GM23338 (cell line): ENCODE measurements around the gene VSIG8. TPM values are rescaled to one million over a fixed set of nuclear protein-coding genes. Genes with fewer than 3 reads are reported as not detected.

Experiments
- ATAC-seq: fragments of 200-7000 bp; cut with Tn5 transposase; 3 replicates; pipeline ENCODE4 v1.9.1; 2020
- DNase-seq: peaks from one replicate; pipeline ENCODE4 v3.0.0-alpha.2; 2015; ENCODE audit warnings: low spot score
- H2AFZ ChIP-seq: fragments of 200-600 bp; sonication (generic); 2 replicates; pipeline ENCODE4 v1.8.0; 2016; ENCODE audit warnings: antibody characterized with exemption, mild to moderate bottlenecking, moderate library complexity
- H3F3A ChIP-seq: fragments of 200-600 bp; sonication (generic); replicated peaks from 2 replicates; pipeline ENCODE4 v1.8.0; 2017; ENCODE audit warnings: antibody characterized with exemption, mixed run types, low read depth
- H3K27ac ChIP-seq: fragments of 200-600 bp; sonication (generic); 2 replicates; pipeline ENCODE4 v1.6.1; 2016; ENCODE audit warnings: low read depth
- H3K27me3 ChIP-seq: fragments of 200-600 bp; sonication (generic); 2 replicates; pipeline ENCODE4 v1.8.0; 2016; ENCODE audit warnings: mild to moderate bottlenecking, mixed run types, moderate library complexity; ENCODE audit not compliant: insufficient read depth
- H3K36me3 ChIP-seq: fragments of 200-600 bp; sonication (generic); 2 replicates; pipeline ENCODE4 v1.8.0; 2016; ENCODE audit warnings: mild to moderate bottlenecking; ENCODE audit not compliant: insufficient read depth
- H3K4me1 ChIP-seq: fragments of 200-600 bp; sonication (generic); 2 replicates; pipeline ENCODE4 v1.8.0; 2016; ENCODE audit warnings: mild to moderate bottlenecking, moderate library complexity; ENCODE audit not compliant: insufficient read depth
- H3K4me2 ChIP-seq: fragments of 200-600 bp; sonication (generic); 2 replicates; pipeline ENCODE4 v1.7.1; 2017; ENCODE audit warnings: mixed run types
- H3K4me3 ChIP-seq: fragments of 200-600 bp; sonication (generic); 2 replicates; pipeline ENCODE4 v1.6.1; 2016; ENCODE audit warnings: mixed run types
- H3K79me2 ChIP-seq: fragments of 200-600 bp; sonication (generic); replicated peaks from 2 replicates; pipeline ENCODE4 v1.8.0; 2017; ENCODE audit warnings: mild to moderate bottlenecking; ENCODE audit not compliant: insufficient read depth
- H3K9me2 ChIP-seq: fragments of 200-600 bp; sonication (generic); 2 replicates; pipeline ENCODE4 v1.8.0; 2017; ENCODE audit not compliant: insufficient read depth
- H4K20me1 ChIP-seq: fragments of 200-600 bp; sonication (generic); replicated peaks from 2 replicates; pipeline ENCODE4 v1.8.0; 2017; ENCODE audit warnings: mild to moderate bottlenecking; ENCODE audit not compliant: insufficient read depth
- H3K27ac Mint-ChIP-seq: 2 replicates; pipeline ENCODE4 v1.8.0; 2020; ENCODE audit warnings: inconsistent platforms, mild to moderate bottlenecking, moderate library complexity, mixed read lengths
- H3K27me3 Mint-ChIP-seq: 3 replicates; pipeline ENCODE4 v1.8.0; 2022; ENCODE audit warnings: low read depth, mild to moderate bottlenecking, moderate library complexity, mixed read lengths, inconsistent platforms; ENCODE audit not compliant: insufficient read depth, poor library complexity
- H3K36me3 Mint-ChIP-seq: 3 replicates; pipeline ENCODE4 v1.8.0; 2021; ENCODE audit warnings: low read depth, mild to moderate bottlenecking, inconsistent platforms, moderate library complexity, mixed read lengths
- H3K4me1 Mint-ChIP-seq: 3 replicates; pipeline ENCODE4 v1.8.0; 2020; ENCODE audit warnings: mild to moderate bottlenecking, inconsistent platforms, mixed read lengths
- H3K4me3 Mint-ChIP-seq: 3 replicates; pipeline ENCODE4 v1.8.0; 2021; ENCODE audit warnings: moderate library complexity, mild to moderate bottlenecking, inconsistent platforms, mixed read lengths
- H3K9me3 Mint-ChIP-seq: 3 replicates; pipeline ENCODE4 v1.8.0; 2020; ENCODE audit warnings: moderate library complexity, mild to moderate bottlenecking, inconsistent platforms, mixed read lengths
- CREB1 ChIP-seq: fragments of 250-450 bp; sonication (Bioruptor Pico); IDR thresholded peaks from 2 replicates; pipeline ENCODE4 v1.5.0; 2020; ENCODE audit warnings: low read depth, mild to moderate bottlenecking, moderate library complexity
- EZH2 ChIP-seq: fragments of 200-600 bp; sonication (generic); IDR thresholded peaks from one replicate; pipeline ENCODE4 v1.8.0; 2017; ENCODE audit warnings: antibody characterized with exemption, mild to moderate bottlenecking, low read depth; ENCODE audit not compliant: unreplicated experiment
- EZH2phosphoT487 ChIP-seq: fragments of 200-600 bp; sonication (generic); IDR thresholded peaks from one replicate; pipeline ENCODE4 v1.8.1; 2018; ENCODE audit warnings: antibody characterized with exemption; ENCODE audit not compliant: unreplicated experiment
- JUNB ChIP-seq: IDR thresholded peaks from one replicate; pipeline ENCODE4 v1.6.1; 2016; ENCODE audit warnings: antibody characterized with exemption; ENCODE audit not compliant: unreplicated experiment
- NANOG ChIP-seq: IDR thresholded peaks from 2 replicates; pipeline ENCODE4 v1.6.1; 2016; ENCODE audit warnings: antibody characterized with exemption, borderline replicate concordance
- POLR2AphosphoS5 ChIP-seq: IDR thresholded peaks from 2 replicates; pipeline ENCODE4 v1.6.1; 2016; ENCODE audit warnings: antibody characterized with exemption, low read depth
- STAT1 ChIP-seq: IDR thresholded peaks from one replicate; pipeline ENCODE4 v1.6.1; 2016; ENCODE audit warnings: antibody characterized with exemption; ENCODE audit not compliant: unreplicated experiment
- ZNF114 ChIP-seq: fragments of 250-450 bp; sonication (Bioruptor Pico); IDR thresholded peaks from 2 replicates; pipeline ENCODE4 v1.5.0; 2020; ENCODE audit warnings: mild to moderate bottlenecking, moderate library complexity
- polyA plus RNA-seq: library from polyadenylated mRNA; unstranded; fragments of >200 nt; fragmentation: Nextera tagmentation; extraction: Ambion mirVana; gene quantifications from 2 replicates; pipeline ENCODE4 v1.2.1, GENCODE V29; 2016
- total RNA-seq: library from RNA; depleted of rRNA; stranded (reverse); fragments of >200 nt; shearing (Covaris generic); gene quantifications from 2 replicates; pipeline ENCODE4 v1.2.3, GENCODE V29; 2014
- TF ChIP-seq, protein P1 (sequence below): IDR thresholded peaks from one replicate; pipeline ENCODE4 v1.6.1; 2018; ENCODE audit warnings: antibody characterized with exemption; ENCODE audit not compliant: unreplicated experiment
- TF ChIP-seq, protein P2 (sequence below): IDR thresholded peaks from 2 replicates; pipeline ENCODE4 v1.6.1; 2016; ENCODE audit warnings: antibody characterized with exemption
- TF ChIP-seq, protein P3 (sequence below), 2 experiments: fragments of 200-600 bp in 1 of 2; sonication (generic) in 1 of 2; conservative IDR thresholded peaks; 2 replicates each; pipeline versions ENCODE4 v1.5.1 to v1.6.1; 2016 to 2017; ENCODE audit warnings: antibody characterized with exemption in 2 of 2, low read depth in 2 of 2, mild to moderate bottlenecking in 2 of 2, moderate library complexity in 1 of 2
- TF ChIP-seq, protein P4 (sequence below): fragments of 250-450 bp; sonication (Bioruptor Pico); IDR thresholded peaks from 2 replicates; pipeline ENCODE4 v1.5.0; 2020; ENCODE audit warnings: mild to moderate bottlenecking, moderate library complexity

Gene VSIG8
- total and polyA plus RNA-seq, 2 experiments from 2014 or later = not detected

DNA sequence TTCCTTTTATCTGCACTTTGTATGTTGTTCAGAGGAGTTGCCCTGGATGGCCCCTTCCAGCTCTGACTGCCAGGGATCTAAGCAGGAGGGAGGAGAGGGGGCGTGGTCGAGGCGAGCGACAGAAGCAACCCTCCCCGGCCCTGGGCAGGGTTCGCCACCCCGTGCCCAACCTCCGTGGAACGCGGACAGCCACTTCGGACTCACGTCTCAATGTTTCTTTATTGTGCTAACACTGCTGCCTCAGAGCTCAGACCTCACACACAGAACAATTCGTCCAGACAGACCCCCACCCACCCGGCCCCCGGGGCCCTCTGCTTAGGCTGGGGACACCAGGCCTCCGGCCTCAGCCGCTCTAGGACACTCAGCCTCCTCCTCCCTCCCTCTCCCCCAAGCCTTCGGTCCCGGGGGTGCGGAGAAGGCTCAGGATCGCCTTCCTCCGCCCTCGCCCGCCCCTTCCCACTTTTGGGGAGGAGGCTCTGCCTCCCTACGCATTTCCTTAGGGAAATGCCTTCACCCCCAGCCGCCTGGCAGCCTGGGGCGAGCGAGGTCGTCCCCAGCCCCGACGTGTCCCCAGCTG is 8.3 kb downstream of the VSIG8 start (continued):
- TF ChIP-seq, protein P1, sequence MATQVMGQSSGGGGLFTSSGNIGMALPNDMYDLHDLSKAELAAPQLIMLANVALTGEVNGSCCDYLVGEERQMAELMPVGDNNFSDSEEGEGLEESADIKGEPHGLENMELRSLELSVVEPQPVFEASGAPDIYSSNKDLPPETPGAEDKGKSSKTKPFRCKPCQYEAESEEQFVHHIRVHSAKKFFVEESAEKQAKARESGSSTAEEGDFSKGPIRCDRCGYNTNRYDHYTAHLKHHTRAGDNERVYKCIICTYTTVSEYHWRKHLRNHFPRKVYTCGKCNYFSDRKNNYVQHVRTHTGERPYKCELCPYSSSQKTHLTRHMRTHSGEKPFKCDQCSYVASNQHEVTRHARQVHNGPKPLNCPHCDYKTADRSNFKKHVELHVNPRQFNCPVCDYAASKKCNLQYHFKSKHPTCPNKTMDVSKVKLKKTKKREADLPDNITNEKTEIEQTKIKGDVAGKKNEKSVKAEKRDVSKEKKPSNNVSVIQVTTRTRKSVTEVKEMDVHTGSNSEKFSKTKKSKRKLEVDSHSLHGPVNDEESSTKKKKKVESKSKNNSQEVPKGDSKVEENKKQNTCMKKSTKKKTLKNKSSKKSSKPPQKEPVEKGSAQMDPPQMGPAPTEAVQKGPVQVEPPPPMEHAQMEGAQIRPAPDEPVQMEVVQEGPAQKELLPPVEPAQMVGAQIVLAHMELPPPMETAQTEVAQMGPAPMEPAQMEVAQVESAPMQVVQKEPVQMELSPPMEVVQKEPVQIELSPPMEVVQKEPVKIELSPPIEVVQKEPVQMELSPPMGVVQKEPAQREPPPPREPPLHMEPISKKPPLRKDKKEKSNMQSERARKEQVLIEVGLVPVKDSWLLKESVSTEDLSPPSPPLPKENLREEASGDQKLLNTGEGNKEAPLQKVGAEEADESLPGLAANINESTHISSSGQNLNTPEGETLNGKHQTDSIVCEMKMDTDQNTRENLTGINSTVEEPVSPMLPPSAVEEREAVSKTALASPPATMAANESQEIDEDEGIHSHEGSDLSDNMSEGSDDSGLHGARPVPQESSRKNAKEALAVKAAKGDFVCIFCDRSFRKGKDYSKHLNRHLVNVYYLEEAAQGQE = no peak
- TF ChIP-seq EZH2 (no peak), ZNF114 (CRISPR knock-in tag) (no peak), STAT1 (no peak), JUNB (no peak), EZH2phosphoT487 (no peak), POLR2AphosphoS5 (no peak)
- TF ChIP-seq, protein P2, sequence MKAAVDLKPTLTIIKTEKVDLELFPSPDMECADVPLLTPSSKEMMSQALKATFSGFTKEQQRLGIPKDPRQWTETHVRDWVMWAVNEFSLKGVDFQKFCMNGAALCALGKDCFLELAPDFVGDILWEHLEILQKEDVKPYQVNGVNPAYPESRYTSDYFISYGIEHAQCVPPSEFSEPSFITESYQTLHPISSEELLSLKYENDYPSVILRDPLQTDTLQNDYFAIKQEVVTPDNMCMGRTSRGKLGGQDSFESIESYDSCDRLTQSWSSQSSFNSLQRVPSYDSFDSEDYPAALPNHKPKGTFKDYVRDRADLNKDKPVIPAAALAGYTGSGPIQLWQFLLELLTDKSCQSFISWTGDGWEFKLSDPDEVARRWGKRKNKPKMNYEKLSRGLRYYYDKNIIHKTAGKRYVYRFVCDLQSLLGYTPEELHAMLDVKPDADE = no peak
- TF ChIP-seq, protein P3, sequence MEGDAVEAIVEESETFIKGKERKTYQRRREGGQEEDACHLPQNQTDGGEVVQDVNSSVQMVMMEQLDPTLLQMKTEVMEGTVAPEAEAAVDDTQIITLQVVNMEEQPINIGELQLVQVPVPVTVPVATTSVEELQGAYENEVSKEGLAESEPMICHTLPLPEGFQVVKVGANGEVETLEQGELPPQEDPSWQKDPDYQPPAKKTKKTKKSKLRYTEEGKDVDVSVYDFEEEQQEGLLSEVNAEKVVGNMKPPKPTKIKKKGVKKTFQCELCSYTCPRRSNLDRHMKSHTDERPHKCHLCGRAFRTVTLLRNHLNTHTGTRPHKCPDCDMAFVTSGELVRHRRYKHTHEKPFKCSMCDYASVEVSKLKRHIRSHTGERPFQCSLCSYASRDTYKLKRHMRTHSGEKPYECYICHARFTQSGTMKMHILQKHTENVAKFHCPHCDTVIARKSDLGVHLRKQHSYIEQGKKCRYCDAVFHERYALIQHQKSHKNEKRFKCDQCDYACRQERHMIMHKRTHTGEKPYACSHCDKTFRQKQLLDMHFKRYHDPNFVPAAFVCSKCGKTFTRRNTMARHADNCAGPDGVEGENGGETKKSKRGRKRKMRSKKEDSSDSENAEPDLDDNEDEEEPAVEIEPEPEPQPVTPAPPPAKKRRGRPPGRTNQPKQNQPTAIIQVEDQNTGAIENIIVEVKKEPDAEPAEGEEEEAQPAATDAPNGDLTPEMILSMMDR (conservative IDR thresholded peaks at IDR 0.05; ENCODE audit: low read depth in 2 of 2) = no peak

DNA sequence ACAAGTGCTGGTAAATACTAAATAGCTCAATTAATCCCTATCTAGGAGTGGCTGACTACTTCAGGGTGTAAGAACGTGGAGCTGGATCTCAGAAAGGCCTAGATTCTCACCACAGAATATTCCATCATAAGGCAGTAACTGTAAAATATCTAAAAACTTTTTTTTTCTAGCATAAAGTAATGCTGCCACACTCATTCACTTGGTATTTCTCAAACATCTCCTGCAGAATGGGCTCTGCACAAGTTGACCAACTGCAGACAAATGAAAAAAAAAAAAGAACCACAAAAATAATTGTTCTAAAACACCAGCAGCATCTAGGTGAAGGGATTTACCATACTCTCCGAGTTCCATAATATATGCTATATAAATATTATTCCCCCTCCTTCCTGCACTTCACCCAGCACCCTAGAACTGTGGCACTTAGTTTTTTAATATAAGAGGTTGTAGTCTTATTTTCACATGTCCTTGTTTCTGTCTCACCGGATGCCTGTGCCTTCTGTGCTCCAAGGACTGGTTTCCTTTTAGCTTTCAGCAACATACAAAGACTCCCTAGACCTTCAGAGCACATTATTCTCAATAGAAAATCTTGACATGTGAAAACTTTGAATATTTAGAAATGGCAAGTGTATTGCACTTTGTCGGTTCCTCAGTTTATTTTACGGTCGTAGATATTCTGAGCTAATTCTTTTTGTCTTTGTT is 8.9 kb downstream of the VSIG8 start:
- 0 out of 2 replicates have a peak, but pooled peaks cover 2% of the 10 kb centered on the region for H3F3A ChIP-seq
- H3K4me3 ChIP-seq = peak overlapping the region; percentile 82
- H4K20me1 ChIP-seq = no peaks in the 10 kb centered on the region
- H3K4me2 ChIP-seq = peak overlapping the region; percentile 74
- ATAC-seq (no peak), DNase-seq (no peak)
- no peaks in the 10 kb centered on the region for H3K9me2 ChIP-seq
- H3K4me1 Mint-ChIP-seq = peaks cover 9% of the 10 kb centered on the region
- no peaks in the 10 kb centered on the region for H3K9me3 Mint-ChIP-seq
- H3K36me3 ChIP-seq = no peaks in the 10 kb centered on the region
- H3K36me3 Mint-ChIP-seq = no peaks in the 10 kb centered on the region; the same call in 2 of the 3 replicates
- H3K4me3 Mint-ChIP-seq = peak overlapping the region; percentile 84
- peak overlapping the region; percentile 94 for H2AFZ ChIP-seq
- H3K27ac Mint-ChIP-seq = no peak overlapping the region
- peaks cover 21% of the 10 kb centered on the region for H3K27me3 Mint-ChIP-seq
- peaks cover 6% of the 10 kb centered on the region for H3K4me1 ChIP-seq
- no peak overlapping the region for H3K27ac ChIP-seq
- no peaks in the 10 kb centered on the region for H3K79me2 ChIP-seq
- H3K27me3 ChIP-seq = peaks cover 47% of the 10 kb centered on the region
- TF ChIP-seq JUNB (no peak), NANOG (no peak), CREB1 (CRISPR knock-in tag) (no peak)
- TF ChIP-seq, protein P4, sequence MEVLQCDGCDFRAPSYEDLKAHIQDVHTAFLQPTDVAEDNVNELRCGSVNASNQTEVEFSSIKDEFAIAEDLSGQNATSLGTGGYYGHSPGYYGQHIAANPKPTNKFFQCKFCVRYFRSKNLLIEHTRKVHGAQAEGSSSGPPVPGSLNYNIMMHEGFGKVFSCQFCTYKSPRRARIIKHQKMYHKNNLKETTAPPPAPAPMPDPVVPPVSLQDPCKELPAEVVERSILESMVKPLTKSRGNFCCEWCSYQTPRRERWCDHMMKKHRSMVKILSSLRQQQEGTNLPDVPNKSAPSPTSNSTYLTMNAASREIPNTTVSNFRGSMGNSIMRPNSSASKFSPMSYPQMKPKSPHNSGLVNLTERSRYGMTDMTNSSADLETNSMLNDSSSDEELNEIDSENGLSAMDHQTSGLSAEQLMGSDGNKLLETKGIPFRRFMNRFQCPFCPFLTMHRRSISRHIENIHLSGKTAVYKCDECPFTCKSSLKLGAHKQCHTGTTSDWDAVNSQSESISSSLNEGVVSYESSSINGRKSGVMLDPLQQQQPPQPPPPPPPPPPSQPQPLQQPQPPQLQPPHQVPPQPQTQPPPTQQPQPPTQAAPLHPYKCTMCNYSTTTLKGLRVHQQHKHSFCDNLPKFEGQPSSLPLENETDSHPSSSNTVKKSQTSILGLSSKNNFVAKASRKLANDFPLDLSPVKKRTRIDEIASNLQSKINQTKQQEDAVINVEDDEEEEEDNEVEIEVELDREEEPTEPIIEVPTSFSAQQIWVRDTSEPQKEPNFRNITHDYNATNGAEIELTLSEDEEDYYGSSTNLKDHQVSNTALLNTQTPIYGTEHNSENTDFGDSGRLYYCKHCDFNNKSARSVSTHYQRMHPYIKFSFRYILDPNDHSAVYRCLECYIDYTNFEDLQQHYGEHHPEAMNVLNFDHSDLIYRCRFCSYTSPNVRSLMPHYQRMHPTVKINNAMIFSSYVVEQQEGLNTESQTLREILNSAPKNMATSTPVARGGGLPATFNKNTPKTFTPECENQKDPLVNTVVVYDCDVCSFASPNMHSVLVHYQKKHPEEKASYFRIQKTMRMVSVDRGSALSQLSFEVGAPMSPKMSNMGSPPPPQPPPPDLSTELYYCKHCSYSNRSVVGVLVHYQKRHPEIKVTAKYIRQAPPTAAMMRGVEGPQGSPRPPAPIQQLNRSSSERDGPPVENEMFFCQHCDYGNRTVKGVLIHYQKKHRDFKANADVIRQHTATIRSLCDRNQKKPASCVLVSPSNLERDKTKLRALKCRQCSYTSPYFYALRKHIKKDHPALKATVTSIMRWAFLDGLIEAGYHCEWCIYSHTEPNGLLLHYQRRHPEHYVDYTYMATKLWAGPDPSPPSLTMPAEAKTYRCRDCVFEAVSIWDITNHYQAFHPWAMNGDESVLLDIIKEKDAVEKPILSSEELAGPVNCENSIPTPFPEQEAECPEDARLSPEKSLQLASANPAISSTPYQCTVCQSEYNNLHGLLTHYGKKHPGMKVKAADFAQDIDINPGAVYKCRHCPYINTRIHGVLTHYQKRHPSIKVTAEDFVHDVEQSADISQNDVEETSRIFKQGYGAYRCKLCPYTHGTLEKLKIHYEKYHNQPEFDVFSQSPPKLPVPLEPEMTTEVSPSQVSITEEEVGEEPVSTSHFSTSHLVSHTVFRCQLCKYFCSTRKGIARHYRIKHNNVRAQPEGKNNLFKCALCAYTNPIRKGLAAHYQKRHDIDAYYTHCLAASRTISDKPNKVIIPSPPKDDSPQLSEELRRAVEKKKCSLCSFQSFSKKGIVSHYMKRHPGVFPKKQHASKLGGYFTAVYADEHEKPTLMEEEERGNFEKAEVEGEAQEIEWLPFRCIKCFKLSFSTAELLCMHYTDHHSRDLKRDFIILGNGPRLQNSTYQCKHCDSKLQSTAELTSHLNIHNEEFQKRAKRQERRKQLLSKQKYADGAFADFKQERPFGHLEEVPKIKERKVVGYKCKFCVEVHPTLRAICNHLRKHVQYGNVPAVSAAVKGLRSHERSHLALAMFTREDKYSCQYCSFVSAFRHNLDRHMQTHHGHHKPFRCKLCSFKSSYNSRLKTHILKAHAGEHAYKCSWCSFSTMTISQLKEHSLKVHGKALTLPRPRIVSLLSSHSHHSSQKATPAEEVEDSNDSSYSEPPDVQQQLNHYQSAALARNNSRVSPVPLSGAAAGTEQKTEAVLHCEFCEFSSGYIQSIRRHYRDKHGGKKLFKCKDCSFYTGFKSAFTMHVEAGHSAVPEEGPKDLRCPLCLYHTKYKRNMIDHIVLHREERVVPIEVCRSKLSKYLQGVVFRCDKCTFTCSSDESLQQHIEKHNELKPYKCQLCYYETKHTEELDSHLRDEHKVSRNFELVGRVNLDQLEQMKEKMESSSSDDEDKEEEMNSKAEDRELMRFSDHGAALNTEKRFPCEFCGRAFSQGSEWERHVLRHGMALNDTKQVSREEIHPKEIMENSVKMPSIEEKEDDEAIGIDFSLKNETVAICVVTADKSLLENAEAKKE = no peak
